DMS 273 treated with DMSO at 0.1 percent for 48 hours (cell line): ENCODE results near the gene TNRC6C.

Source experiments
- DNase-seq: peaks from one replicate; lab custom pipeline; 2025; lab: John Stamatoyannopoulos, UW

TNRC6C gene

GRCh38 chr17:77957857-77958715, at the start of gene TNRC6C:
TNRC6C (plus strand) TSS chr17:77958703; CDS start chr17:78004207, 45,504 bp downstream.
- peak; percentile 97 for DNase-seq

- DNase-seq = peak; percentile 39
Observed at GRCh38 chr17:77909236-77909635, 49.3 kb upstream of the TNRC6C start.

GRCh38 chr17:77909816-77910215, 48.7 kb upstream of the TNRC6C start:
- no peak for DNase-seq

- peak; percentile 22 for DNase-seq
Observed at GRCh38 chr17:77914385-77915254, 43.9 kb upstream of the TNRC6C start.

GRCh38 chr17:77915594-77916021, 42.9 kb upstream of the TNRC6C start:
- no peak for DNase-seq

GRCh38 chr17:77916264-77916663, 42.2 kb upstream of the TNRC6C start:
- DNase-seq = no peak

GRCh38 chr17:77916703-77917481, 41.6 kb upstream of the TNRC6C start:
- no peak for DNase-seq

GRCh38 chr17:77919276-77919675, 39.2 kb upstream of the TNRC6C start:
- DNase-seq = no peak

- no peak for DNase-seq
Observed at GRCh38 chr17:77923135-77923534, 35.4 kb upstream of the TNRC6C start.

- DNase-seq = no peak
Observed at GRCh38 chr17:77923776-77924513, 34.6 kb upstream of the TNRC6C start.

- DNase-seq = no peak
Observed at GRCh38 chr17:77924757-77925336, 33.7 kb upstream of the TNRC6C start.

GRCh38 chr17:77925831-77926543, 32.5 kb upstream of the TNRC6C start:
- no peak for DNase-seq

GRCh38 chr17:77926981-77927380, 31.5 kb upstream of the TNRC6C start:
- DNase-seq = no peak

GRCh38 chr17:77927777-77928518, 30.6 kb upstream of the TNRC6C start:
- DNase-seq = no peak

- DNase-seq = no peak
Observed at GRCh38 chr17:77928519-77929179, 29.9 kb upstream of the TNRC6C start.

- DNase-seq = no peak
Observed at GRCh38 chr17:77929180-77929564, 29.3 kb upstream of the TNRC6C start.

- DNase-seq = no peak
Observed at GRCh38 chr17:77929871-77930436, 28.5 kb upstream of the TNRC6C start.
